HG03103 (cell line): ENCODE data around the gene FCAR.
"Not testable (repeated sequence)": the region's sequence is repeated elsewhere in the genome, so short reads cannot be mapped to it uniquely, and the experiment has no call there.

ENCODE experiments used
- ATAC-seq: cut with Tn5 transposase; IDR thresholded peaks from one replicate; pipeline ENCODE4 v1.9.1; 2021; ENCODE audit warnings: low read depth; ENCODE audit not compliant: unreplicated experiment

Gene FCAR

DNA sequence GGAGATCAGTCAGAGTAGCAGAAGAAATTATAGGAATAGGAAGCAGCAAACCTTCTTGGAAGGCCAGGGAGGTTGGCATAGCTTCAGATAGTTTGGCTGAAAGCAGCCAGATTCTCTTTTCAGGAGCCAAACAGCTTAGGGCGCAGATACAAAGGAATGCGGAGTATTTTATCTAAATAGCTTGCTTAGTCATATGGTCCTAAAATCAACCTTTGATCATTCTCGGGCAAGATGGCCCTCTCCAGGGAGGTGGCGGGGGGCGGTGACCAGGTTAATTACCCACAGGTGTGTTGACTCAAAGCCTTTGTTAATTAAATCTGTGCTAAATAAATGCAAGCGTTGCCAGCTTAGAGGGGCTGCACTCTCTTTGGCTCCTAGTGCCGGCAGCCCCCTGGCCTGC is 19.4 kb downstream of the FCAR start:
- ATAC-seq: no peak

DNA sequence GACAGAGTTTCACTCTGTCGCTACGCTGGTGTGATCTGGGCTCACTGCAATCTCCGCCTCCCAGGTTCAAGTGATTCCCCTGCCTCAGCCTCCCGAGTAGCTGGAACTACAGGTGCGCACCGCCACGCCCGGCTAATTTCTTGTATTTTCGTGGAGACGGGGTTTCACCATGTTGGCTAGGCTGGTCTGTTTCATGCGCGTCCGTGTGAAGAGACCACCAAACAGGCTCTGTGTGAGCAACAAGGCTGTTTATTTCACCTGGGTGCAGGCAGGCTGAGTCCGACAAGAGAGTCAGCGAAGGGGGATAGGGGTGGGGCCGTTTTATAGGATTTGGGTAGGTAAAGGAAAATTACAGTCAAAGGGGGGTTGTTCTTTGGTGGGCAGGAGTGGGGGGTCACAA is 20.1 kb downstream of the FCAR start:
- ATAC-seq: not testable (repeated sequence)

- ATAC-seq: no peak
Measured at GRCh38 chr19:54896036-54896435, 22.0 kb downstream of the FCAR start.

DNA sequence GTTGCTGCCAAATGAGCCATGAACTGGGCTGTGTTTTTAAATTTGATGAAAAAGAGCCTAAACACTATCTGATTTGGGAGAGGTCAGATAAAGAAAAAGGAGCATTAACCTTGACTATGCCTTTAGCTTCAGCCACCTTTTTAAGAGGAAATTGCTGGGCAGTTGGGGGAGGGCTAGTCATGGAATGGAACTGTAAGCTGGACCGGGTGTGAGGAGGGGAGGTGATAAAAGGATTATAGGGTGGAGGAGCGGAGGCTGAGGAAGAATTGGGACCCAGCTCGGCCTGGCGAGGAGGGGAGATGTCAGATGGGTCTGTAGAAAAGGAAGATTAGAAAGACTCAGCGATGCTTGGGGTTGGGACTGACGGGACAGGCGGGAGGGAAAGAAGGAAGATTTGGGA is 24.6 kb downstream of the FCAR start:
- ATAC-seq: not testable (repeated sequence)

DNA sequence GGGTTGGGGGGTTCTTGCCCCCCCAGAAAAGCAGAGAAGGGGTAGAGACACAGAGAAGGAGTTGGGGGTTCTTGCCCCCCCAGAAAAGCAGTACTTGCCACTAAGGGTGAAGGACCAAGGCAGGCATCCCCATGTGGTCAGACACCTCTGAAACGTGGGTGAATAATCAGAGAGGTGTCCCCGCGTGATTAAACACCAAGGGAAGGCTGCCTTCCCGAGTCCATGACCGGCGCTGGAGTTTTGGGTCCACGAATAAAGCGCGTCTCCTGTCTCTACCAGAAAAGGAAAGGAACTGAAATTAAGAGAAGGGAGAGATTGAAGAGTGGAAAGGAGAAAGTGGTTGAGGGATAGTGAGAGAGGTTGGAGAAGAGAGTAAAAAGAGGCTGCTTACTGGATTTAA is 25.6 kb downstream of the FCAR start:
- ATAC-seq: not testable (repeated sequence)

GRCh38 chr19:54901153-54901552 is 27.1 kb downstream of the FCAR start:
- ATAC-seq: not testable (repeated sequence)

DNA sequence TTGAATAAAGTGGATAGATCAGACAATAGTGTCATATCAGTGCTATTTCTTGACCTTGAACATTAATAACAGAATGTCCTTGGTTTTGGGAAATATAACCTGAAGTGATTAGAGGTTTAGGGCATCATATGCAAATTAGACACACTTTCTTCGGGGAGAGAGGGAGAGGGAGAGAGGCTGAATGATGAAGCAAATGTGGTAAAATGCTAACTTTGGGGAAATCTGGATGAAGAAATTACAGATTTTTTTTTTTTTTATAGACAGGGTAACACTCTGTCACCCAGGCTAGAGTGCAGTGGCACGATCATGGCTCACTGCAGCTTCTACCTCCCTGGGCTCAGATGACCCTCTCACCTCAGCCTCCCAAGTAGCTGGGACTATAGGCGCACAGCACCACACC is 28.0 kb downstream of the FCAR start:
- no peak for ATAC-seq

- no peak for ATAC-seq
Measured at GRCh38 chr19:54903303-54903702, 29.3 kb downstream of the FCAR start.

DNA sequence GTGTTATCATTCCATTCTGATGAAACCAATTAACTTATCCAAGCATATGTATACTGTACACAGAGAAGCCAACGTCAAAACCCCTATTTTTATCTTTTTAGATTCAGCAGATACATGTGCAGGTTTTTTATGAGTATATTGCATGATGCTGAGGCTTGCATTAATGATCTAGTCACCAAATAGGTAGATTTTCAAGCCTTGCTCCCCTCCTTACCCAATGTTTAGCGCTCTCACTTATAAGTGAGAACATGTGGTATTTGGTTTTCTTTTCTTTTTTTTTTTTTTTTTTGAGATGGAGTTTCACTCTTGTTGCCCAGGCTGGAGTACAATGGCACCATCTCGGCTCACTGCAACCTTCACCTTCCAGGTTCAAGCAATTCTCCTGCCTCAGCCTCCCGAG is 30.2 kb downstream of the FCAR start:
- ATAC-seq: not testable (repeated sequence)

DNA sequence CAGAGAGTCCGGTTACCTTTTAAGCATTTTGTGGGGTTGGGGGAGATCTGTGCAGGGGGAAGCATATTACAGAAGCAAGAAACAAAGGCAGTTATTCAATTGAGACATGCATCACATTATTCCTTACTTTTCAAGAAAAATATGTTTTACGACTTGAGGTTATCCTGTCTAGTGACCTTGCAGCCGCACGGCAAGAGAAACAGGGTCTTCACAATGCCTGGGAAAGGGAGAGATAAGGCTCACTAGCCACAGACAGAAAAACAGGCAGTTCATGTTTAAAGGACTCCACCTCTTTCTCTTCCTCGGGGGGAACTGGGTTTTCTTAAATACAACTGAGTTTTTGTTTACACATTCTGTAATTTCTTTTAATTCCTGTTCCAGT is 31.4 kb downstream of the FCAR start:
- ATAC-seq: no peak

DNA sequence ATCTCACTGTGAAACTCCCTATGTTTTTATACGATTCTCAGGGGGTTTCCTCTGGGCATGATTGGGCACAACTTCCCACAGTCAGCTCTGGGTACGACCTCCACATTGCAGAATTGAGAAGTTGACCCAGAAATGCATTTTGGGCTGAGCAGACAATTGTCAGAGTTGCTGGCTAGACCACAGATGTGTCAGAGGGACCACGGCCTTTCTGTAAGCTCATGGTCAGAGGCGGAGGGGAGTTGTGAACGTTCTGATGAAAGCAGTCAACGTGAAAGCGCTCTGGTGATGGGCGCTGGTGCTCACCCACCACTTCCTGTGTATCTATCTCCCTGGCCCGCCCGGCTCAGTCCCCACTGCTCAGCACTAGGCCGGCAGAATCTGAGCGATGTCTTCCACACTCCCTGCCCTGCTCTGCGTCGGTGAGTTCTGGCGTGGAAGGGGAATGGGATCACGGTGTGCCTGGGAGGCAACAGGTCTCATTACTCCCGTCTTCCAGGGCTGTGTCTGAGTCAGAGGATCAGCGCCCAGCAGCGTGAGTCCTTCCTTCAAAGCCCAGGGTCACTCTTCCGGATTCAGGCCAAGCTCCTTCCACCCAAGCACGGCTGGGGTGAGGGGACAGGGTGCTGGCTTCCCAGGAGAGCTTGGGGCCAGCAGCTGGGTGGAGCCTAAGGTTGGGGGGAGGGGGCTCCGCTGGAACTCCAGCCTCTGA is 31.9 kb downstream of the FCAR start, which contains the start of gene NCR1:
NCR1 (plus strand) TSS at position 346 of the 709 bp plus-strand sequence; CDS start at position 386, 40 bp downstream.
- ATAC-seq: no peak

DNA sequence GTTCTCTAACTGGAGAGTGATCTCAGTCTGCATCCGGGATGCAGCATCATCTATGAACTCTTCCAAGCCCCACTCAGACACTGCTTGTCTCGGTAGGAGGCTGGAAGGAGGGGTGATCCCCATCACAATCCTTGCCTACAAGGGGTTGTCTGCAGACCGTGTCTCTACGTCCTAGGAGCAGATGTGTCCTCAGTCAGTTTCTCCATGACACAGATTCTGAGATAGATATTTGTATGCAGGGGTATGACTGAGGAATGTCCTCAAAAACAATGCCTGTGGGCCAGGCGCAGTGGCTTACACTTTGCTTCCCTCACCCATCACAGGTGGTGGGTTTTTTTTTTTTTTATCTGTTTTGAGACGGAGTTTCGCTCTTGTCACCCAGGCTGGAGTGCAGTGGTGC is 32.8 kb downstream of the FCAR start:
- no peak for ATAC-seq

- not testable (repeated sequence) for ATAC-seq
Measured at GRCh38 chr19:54907899-54908298, 33.9 kb downstream of the FCAR start.

DNA sequence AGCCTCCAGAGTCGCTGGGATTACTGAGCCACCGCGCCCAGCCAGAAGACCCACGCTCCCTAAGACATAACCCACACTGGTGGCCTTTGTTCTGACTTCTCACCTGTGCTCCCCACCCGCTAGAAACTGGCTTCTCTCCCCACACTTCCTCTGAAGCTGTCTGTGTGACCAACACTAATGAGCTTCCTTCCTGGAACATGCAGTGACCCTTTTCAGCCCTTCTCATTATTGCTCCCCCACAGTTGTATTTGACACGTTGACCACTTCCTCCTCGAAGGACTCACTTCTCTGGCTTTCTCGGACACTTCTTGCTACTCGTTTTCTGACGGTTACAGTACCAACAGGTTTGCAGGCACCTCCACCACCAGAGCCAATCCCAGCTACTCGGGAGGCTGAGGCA is 42.8 kb downstream of the FCAR start:
- ATAC-seq: no peak

- no peak for ATAC-seq
Measured at GRCh38 chr19:54918499-54918898, 44.5 kb downstream of the FCAR start.

- ATAC-seq: not testable (repeated sequence)
Measured at GRCh38 chr19:54919646-54920563, 45.9 kb downstream of the FCAR start.

DNA sequence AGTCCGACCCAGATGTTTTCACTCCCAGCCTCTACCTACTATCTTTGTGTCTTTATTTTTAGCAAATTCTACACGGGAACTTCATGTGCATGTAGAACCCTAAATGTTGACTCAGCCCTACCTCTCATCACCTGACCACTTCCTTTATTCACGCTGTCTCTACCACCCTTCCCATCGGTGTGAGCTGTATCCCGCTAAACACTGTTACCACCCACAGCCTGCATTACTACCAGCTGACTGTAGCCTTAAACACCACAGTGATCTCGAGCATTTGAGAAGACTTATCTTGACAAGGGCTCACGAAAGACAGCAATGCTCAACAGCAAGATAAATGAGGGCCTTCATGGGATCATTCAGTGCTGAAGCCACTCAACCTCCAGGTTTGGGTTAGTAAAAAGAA is 47.0 kb downstream of the FCAR start:
- no peak for ATAC-seq

DNA sequence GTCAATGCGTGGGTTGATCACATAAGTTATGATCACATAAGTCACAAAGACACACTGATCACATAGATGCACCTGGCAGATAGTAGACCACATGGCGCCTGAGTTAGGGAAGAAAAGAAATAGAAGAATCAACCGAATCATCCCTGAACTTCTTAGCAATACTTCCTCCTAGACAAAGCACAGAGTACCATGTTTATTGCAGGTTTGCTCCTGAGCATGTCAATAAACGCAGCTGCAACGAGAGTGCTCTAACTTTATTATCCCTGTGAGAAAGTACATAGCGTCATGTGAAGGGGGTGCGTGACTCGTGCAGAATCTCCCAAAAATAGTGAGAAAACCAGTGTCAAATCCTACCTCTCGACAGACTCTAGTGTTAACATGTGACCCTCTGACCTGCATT is 49.2 kb downstream of the FCAR start:
- ATAC-seq: no peak

- no peak for ATAC-seq
Measured at GRCh38 chr19:54928299-54928698, 54.3 kb downstream of the FCAR start.

DNA sequence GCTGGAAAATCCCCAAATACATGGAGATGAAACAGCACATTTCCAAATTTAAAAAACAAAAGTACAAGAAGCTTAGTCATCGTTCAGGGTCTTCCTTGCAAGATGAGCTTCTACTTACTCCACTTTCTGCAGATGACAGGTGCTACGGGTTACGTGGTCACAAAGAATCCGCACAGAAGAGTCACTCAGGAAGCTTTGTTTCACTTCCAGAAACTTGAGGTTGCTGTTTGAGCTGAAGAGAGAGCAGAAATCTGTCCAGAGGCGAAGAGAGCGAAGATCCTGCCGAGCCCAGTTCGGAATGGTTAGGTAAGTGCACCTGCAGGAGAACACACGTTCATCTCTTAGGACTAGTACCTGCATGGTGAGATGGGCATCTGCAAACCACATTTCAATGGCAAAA is 63.9 kb downstream of the FCAR start:
- ATAC-seq: no peak

DNA sequence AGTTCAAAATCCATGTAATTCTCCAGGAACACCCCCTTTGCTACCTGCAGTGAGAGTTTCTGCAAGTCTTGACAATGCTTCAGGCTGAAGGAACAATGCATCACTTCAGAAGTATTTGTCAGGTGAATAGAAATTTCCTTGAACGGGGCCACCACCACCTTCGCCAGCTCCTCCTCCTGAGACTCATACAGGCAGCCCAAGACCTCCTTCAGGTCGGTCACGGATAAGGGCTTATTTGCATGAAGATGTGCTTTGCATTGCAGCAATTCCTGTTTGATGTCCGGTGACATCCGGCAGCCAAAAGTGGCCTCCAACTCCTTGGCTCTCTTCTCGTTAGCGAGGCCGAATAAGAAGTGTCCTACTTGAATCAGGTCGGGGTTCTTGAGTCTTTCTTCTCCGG is 64.9 kb downstream of the FCAR start:
- no peak for ATAC-seq

- not testable (repeated sequence) for ATAC-seq
Measured at GRCh38 chr19:54939538-54939937, 65.5 kb downstream of the FCAR start.
